Endothelial cell of umbilical vein (primary cell): Measurements from ENCODE around the gene SLC29A3.

ENCODE experiments used
- CTCF ChIP-seq, 2 donors: IDR thresholded peaks; 1 replicate in 1 of 2; 2 replicates in 1 of 2; pipeline ENCODE4 v1.5.1; 2011; ENCODE audit warnings: low read length in 2 of 2, mild to moderate bottlenecking in 2 of 2, moderate library complexity in 2 of 2, control low read depth in 1 of 2, inconsistent platforms in 1 of 2, low read depth in 1 of 2; ENCODE audit not compliant: insufficient read depth in 1 of 2; ENCODE audit errors: extremely low read depth in 1 of 2
- EZH2 ChIP-seq: IDR thresholded peaks from 2 replicates; pipeline ENCODE4 v1.6.1; 2012; ENCODE audit warnings: borderline replicate concordance, low read depth, mild to moderate bottlenecking, moderate library complexity, low read length, inconsistent platforms; ENCODE audit not compliant: severe bottlenecking
- GATA2 ChIP-seq: IDR thresholded peaks from 2 replicates; pipeline ENCODE4 v1.7.0; 2011; ENCODE audit warnings: low read depth, mild to moderate bottlenecking, moderate library complexity, mixed read lengths, low read length; ENCODE audit not compliant: insufficient read length, insufficient read depth
- JUN ChIP-seq: IDR thresholded peaks from 2 replicates; pipeline ENCODE4 v1.6.1; 2011; ENCODE audit warnings: borderline replicate concordance, low read depth; ENCODE audit not compliant: insufficient read length, insufficient read depth
- MAX ChIP-seq: IDR thresholded peaks from 2 replicates; pipeline ENCODE4 v1.6.1; 2011; ENCODE audit not compliant: insufficient read depth, insufficient read length
- MYC ChIP-seq: IDR thresholded peaks from one replicate; pipeline ENCODE4 v1.6.1; 2011; ENCODE audit warnings: mild to moderate bottlenecking, low read depth, low read length
- POLR2A ChIP-seq: IDR thresholded peaks from 2 replicates; pipeline ENCODE4 v1.6.1; 2012; ENCODE audit warnings: low read depth, mild to moderate bottlenecking, control low read depth, low read length
- POLR2AphosphoS5 ChIP-seq: IDR thresholded peaks from 2 replicates; pipeline ENCODE4 v1.6.1; 2012; ENCODE audit warnings: low read depth, mild to moderate bottlenecking, control low read depth, low read length, moderate library complexity; ENCODE audit not compliant: insufficient read depth

GRCh38 chr10:71397296-71398212 is 78.5 kb downstream of the SLC29A3 start:
- TF ChIP-seq CTCF (IDR thresholded peaks at IDR 0.05; ENCODE audit: extremely low read depth in 1 of 2, insufficient read depth in 1 of 2, low read depth in 1 of 2, low read length in 2 of 2) (no peak), POLR2AphosphoS5 (no peak), MAX (no peak), MYC (no peak), POLR2A (no peak), GATA2 (no peak), JUN (no peak), EZH2 (peak; percentile 88)
